B cell (primary cell): ENCODE results near the gene HSD17B2. TPM values are rescaled to one million over a fixed set of nuclear protein-coding genes. Genes with fewer than 3 reads are reported as not detected.

Experiments
- ATAC-seq: fragments of 200-7000 bp; cut with Tn5 transposase; one replicate; pipeline ENCODE4 v1.10.0; 2021; ENCODE audit warnings: low read depth, mild to moderate bottlenecking, moderate number of reproducible peaks, moderate library complexity
- CTCF ChIA-PET: fragments of 350-600 bp; sonication (Branson Sonifier 250); formaldehyde crosslinking; loops from one replicate; lab custom pipeline; 2021; ENCODE audit warnings: antibody characterized with exemption, inconsistent platforms; lab: Charles Lee
- POLR2A ChIA-PET: fragments of 350-600 bp; sonication (Branson Sonifier 250); formaldehyde crosslinking; loops from one replicate; lab custom pipeline; 2021; ENCODE audit warnings: antibody characterized with exemption; lab: Charles Lee
- DNase-seq: peaks from one replicate; pipeline ENCODE4 v3.0.0; 2013
- H2AFZ ChIP-seq: 2 replicates; pipeline ENCODE4 v1.6.1; 2012; ENCODE audit warnings: mild to moderate bottlenecking, low read depth, low read length; ENCODE audit not compliant: insufficient read depth, poor library complexity, severe bottlenecking
- H3K27ac ChIP-seq, 2 donors: 1 replicate in 1 of 2; 2 replicates in 1 of 2; pipeline ENCODE4 v1.5.1; 2012 to 2013; ENCODE audit warnings: low read length in 2 of 2, mild to moderate bottlenecking in 2 of 2, moderate library complexity in 1 of 2
- H3K27me3 ChIP-seq, 4 experiments: fragments of 200-600 bp in 1 of 4; sonication (generic) in 1 of 4; replicated peaks in 1 of 4; 1 replicate in 2 of 4; 2 replicates in 2 of 4; pipeline versions ENCODE4 v1.6.1 to v1.7.0; 2013 to 2016; ENCODE audit warnings: low read length in 3 of 4, mild to moderate bottlenecking in 2 of 4, mixed read lengths in 1 of 4, moderate library complexity in 1 of 4; ENCODE audit not compliant: insufficient read depth in 4 of 4, control insufficient read depth in 3 of 4; ENCODE audit errors: control extremely low read depth in 1 of 4
- H3K36me3 ChIP-seq, 2 experiments: replicated peaks in 1 of 2; 1 replicate in 1 of 2; 2 replicates in 1 of 2; pipeline versions ENCODE4 v1.6.1 to v1.7.1; 2013; ENCODE audit warnings: low read length in 1 of 2; ENCODE audit not compliant: insufficient read depth in 2 of 2, control insufficient read depth in 1 of 2; ENCODE audit errors: control extremely low read depth in 1 of 2, extremely low read depth in 1 of 2
- H3K4me1 ChIP-seq, 2 donors: fragments of 200-600 bp in 1 of 2; sonication (generic) in 1 of 2; 1 replicate in 1 of 2; 2 replicates in 1 of 2; pipeline versions ENCODE4 v1.5.1 to v1.6.1; 2013 to 2017; ENCODE audit warnings: low read length in 2 of 2; ENCODE audit not compliant: control insufficient read depth in 2 of 2, insufficient read depth in 2 of 2
- H3K4me2 ChIP-seq: replicated peaks from 2 replicates; pipeline ENCODE3; 2012; ENCODE audit warnings: mild to moderate bottlenecking, low read depth, low read length; ENCODE audit not compliant: poor library complexity, severe bottlenecking
- H3K4me3 ChIP-seq, 5 experiments: fragments of 200-600 bp in 1 of 5; sonication (generic) in 1 of 5; 1 replicate in 3 of 5; 2 replicates in 2 of 5; pipeline versions ENCODE4 v1.5.1 to v1.7.0; 2011 to 2016; ENCODE audit warnings: low read length in 4 of 5, mild to moderate bottlenecking in 4 of 5, low read depth in 2 of 5, control low read depth in 1 of 5, moderate library complexity in 1 of 5; ENCODE audit not compliant: insufficient read depth in 1 of 5; ENCODE audit errors: control extremely low read depth in 1 of 5, extremely low read depth in 1 of 5
- H3K79me2 ChIP-seq: fragments of 200-600 bp; sonication (generic); one replicate; pipeline ENCODE4 v1.6.0; 2016; ENCODE audit warnings: low read length; ENCODE audit not compliant: control insufficient read depth, insufficient read depth
- H3K9ac ChIP-seq: fragments of 200-600 bp; sonication (generic); 2 replicates; pipeline ENCODE4 v1.6.1; 2017; ENCODE audit warnings: mild to moderate bottlenecking, low read length, moderate library complexity
- H3K9me3 ChIP-seq, 3 donors: one replicate each; pipeline versions ENCODE4 v1.6.1 to v1.7.1; 2013; ENCODE audit warnings: low read length in 2 of 3; ENCODE audit not compliant: control insufficient read depth in 2 of 3, insufficient read depth in 1 of 3; ENCODE audit errors: control extremely low read depth in 1 of 3
- H4K20me1 ChIP-seq: 2 replicates; pipeline ENCODE4 v1.6.0; 2012; ENCODE audit warnings: mild to moderate bottlenecking, low read length; ENCODE audit not compliant: insufficient read depth, control insufficient read depth, poor library complexity, severe bottlenecking
- H3K27ac Mint-ChIP-seq: one replicate; pipeline ENCODE4 v1.8.0; 2021; ENCODE audit warnings: mixed read lengths
- H3K27me3 Mint-ChIP-seq: one replicate; pipeline ENCODE4 v1.8.0; 2021; ENCODE audit warnings: mixed read lengths
- H3K4me1 Mint-ChIP-seq: one replicate; pipeline ENCODE4 v1.8.0; 2021; ENCODE audit warnings: mixed read lengths
- H3K4me3 Mint-ChIP-seq: one replicate; pipeline ENCODE4 v1.8.0; 2021; ENCODE audit warnings: mixed read lengths
- H3K9me3 Mint-ChIP-seq: one replicate; pipeline ENCODE4 v1.8.0; 2022; ENCODE audit warnings: mixed read lengths; ENCODE audit not compliant: insufficient read depth
- EZH2 ChIP-seq: IDR thresholded peaks from 2 replicates; pipeline ENCODE4 v1.6.1; 2012; ENCODE audit warnings: borderline replicate concordance, low read depth, mild to moderate bottlenecking, moderate library complexity, low read length; ENCODE audit not compliant: insufficient read depth, poor library complexity, severe bottlenecking
- WGBS: methylation state at CpG from one replicate; pipeline ENCODE4 v1.1.5; 2013; ENCODE audit warnings: missing lambda C conversion rate; ENCODE audit not compliant: insufficient coverage; 5-methylcytosine and 5-hydroxymethylcytosine counted together
- intact Hi-C: fragments of 100-400 bp; cut with micrococcal nuclease; formaldehyde crosslinking; loops from one replicate; pipeline ENCODE4 v1.10.0; 2022
- polyA plus RNA-seq: library from polyadenylated mRNA; depleted of rRNA; stranded (reverse); fragments of >200 nt; gene quantifications from 2 replicates; pipeline ENCODE4 v1.2.3, GENCODE V29; 2012
- total RNA-seq, 2 donors: library from RNA; stranded (reverse); fragments of 120-200 nt in 1 of 2; gene quantifications; 1 replicate in 1 of 2; 2 replicates in 1 of 2; pipeline versions ENCODE4 v1.2.3 to v1.2.4, GENCODE V29; 2013 to 2022
- TF ChIP-seq, protein P1 (sequence below): fragments of 200-600 bp; IDR thresholded peaks from one replicate; pipeline ENCODE4 v1.8.0; 2022; ENCODE audit warnings: antibody characterized with exemption, mild to moderate bottlenecking

The HSD17B2 gene
- total and polyA plus RNA-seq, 2 donors (not counting 1 experiment from before 2014, with no cell fraction given) = not detected

DNA sequence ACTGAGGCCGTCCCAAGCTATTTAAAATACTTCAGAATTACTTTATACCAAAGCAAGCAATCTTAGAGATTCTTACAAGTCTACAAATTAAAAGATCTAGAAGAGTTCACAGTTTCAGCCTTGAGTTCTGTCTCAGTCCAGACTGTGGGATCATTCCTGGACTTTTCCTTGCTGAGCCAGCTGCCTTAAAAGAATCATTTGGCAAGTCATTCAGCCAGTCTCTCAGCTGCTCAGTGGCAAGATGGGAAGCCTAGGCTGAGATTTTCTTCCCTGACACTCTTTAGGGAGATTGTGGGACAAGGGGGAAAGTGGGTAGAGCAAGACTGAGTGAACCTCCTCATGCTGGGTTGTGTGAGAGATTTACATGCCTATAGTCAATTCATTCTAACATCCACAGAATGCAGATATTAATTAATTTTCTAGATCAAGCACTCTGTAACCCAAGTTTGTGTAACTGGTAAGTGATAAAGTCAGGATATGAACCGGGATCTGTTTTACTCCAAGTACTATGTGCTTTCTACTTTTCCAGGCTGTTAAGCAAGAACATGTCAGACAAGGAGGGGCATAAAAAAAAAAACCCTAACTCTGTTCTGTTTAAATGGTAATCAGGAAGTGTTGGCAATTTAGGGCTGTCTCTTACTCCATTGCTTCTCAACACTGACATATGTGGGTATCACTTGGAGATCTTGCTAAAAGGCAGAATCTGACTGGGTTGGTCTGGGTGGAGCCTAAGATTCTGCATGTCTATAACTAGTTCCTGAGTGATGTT lies 50.1 kb downstream of the HSD17B2 start:
- H3K79me2 ChIP-seq = no peaks in the 10 kb centered on the region
- no peak overlapping the region for H3K27ac ChIP-seq
- Mint-ChIP-seq H3K4me3 (no peak overlapping the region), H3K27me3 (peaks cover 56% of the 10 kb centered on the region), H3K9me3 (no peaks in the 10 kb centered on the region), H3K4me1 (no peaks in the 10 kb centered on the region), H3K27ac (no peak overlapping the region)
- TF ChIP-seq EZH2 = no peak
- TF ChIP-seq, protein P1, sequence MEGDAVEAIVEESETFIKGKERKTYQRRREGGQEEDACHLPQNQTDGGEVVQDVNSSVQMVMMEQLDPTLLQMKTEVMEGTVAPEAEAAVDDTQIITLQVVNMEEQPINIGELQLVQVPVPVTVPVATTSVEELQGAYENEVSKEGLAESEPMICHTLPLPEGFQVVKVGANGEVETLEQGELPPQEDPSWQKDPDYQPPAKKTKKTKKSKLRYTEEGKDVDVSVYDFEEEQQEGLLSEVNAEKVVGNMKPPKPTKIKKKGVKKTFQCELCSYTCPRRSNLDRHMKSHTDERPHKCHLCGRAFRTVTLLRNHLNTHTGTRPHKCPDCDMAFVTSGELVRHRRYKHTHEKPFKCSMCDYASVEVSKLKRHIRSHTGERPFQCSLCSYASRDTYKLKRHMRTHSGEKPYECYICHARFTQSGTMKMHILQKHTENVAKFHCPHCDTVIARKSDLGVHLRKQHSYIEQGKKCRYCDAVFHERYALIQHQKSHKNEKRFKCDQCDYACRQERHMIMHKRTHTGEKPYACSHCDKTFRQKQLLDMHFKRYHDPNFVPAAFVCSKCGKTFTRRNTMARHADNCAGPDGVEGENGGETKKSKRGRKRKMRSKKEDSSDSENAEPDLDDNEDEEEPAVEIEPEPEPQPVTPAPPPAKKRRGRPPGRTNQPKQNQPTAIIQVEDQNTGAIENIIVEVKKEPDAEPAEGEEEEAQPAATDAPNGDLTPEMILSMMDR = no peak
- no peaks in the 10 kb centered on the region for H3K36me3 ChIP-seq
- CTCF ChIA-PET = no interaction called here
- H3K4me2 ChIP-seq = no peak overlapping the region
- H2AFZ ChIP-seq = no peak overlapping the region
- intact Hi-C loops = no loop called here
- WGBS = 83% methylated on average over 1 of the region's 2 CpGs
- H3K9me3 ChIP-seq = no peaks in the 10 kb centered on the region
- ATAC-seq (no peak), DNase-seq (no peak)
- POLR2A ChIA-PET = no interaction called here
- H3K27me3 ChIP-seq = peaks cover 0 to 4% (median 1%) of the 10 kb centered on the region in 4 experiments
- H4K20me1 ChIP-seq = no peaks in the 10 kb centered on the region
- H3K4me1 ChIP-seq = no peaks in the 10 kb centered on the region
- no peak overlapping the region for H3K4me3 ChIP-seq
- no peak overlapping the region for H3K9ac ChIP-seq

DNA sequence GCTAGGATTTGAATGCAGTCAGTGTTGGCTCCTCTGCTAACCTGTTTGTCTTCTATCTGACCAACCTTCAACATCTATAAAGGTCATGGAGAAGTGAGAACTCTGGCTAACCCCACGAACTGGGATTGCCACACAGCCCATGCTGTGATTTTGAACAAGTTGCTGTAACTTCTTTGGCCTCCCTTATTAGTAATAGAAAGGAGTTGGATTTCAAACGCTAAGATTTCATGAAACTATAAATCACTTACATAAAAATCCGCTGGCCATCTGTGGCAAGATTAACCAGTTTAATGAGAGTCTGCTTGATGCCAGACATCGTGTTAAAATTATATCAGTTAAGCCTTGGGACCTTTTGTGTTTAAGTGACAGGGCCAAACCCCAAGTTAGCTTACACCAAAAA lies 53.4 kb downstream of the HSD17B2 start:
- no peak overlapping the region for H3K4me3 ChIP-seq
- H3K27ac ChIP-seq = no peak overlapping the region
- no peak overlapping the region for H3K27ac Mint-ChIP-seq
- CTCF ChIA-PET = no interaction called here
- H3K4me1 Mint-ChIP-seq = no peaks in the 10 kb centered on the region
- ATAC-seq (no peak), DNase-seq (no peak)
- H3K79me2 ChIP-seq = no peaks in the 10 kb centered on the region
- H3K4me2 ChIP-seq = no peak overlapping the region
- no peaks in the 10 kb centered on the region for H3K9me3 ChIP-seq
- H3K4me3 Mint-ChIP-seq = no peak overlapping the region
- H3K27me3 ChIP-seq = peaks cover 0 to 9% (median 0%) of the 10 kb centered on the region in 4 experiments
- H3K27me3 Mint-ChIP-seq = peaks cover 52% of the 10 kb centered on the region
- no CpG with 5 or more reads among the region's 4 CpGs for WGBS
- no peak overlapping the region for H2AFZ ChIP-seq
- TF ChIP-seq EZH2 = no peak
- TF ChIP-seq, protein P1 = no peak
- no peaks in the 10 kb centered on the region for H3K4me1 ChIP-seq
- no peaks in the 10 kb centered on the region for H4K20me1 ChIP-seq
- intact Hi-C loops = no loop called here
- POLR2A ChIA-PET = no interaction called here
- no peaks in the 10 kb centered on the region for H3K9me3 Mint-ChIP-seq
- H3K9ac ChIP-seq = no peak overlapping the region
- no peaks in the 10 kb centered on the region for H3K36me3 ChIP-seq
